Ectodermal cell (in vitro differentiated cells): ENCODE results near the gene GREB1.

Source experiments
- H3K27ac ChIP-seq: 2 replicates; pipeline ENCODE4 v1.7.0; 2013; ENCODE audit warnings: mild to moderate bottlenecking, low read depth, low read length; ENCODE audit not compliant: insufficient read depth, poor library complexity, severe bottlenecking
- H3K27me3 ChIP-seq: 2 replicates; pipeline ENCODE4 v1.7.0; 2013; ENCODE audit warnings: mild to moderate bottlenecking, low read length; ENCODE audit not compliant: insufficient read depth, control insufficient read depth, poor library complexity, severe bottlenecking
- H3K36me3 ChIP-seq: one replicate; pipeline ENCODE4 v1.7.0; 2013; ENCODE audit warnings: low read length; ENCODE audit not compliant: control insufficient read depth, insufficient read depth
- H3K4me1 ChIP-seq: one replicate; pipeline ENCODE4 v1.7.0; 2013; ENCODE audit warnings: low read length; ENCODE audit not compliant: control insufficient read depth, insufficient read depth
- H3K4me3 ChIP-seq: 2 replicates; pipeline ENCODE4 v1.7.0; 2013; ENCODE audit warnings: low read depth, low read length, control low read depth; ENCODE audit not compliant: insufficient read depth
- H3K9me3 ChIP-seq: 2 replicates; pipeline ENCODE4 v1.7.0; 2013; ENCODE audit warnings: mild to moderate bottlenecking, low read length, moderate library complexity; ENCODE audit not compliant: control insufficient read depth
- WGBS, 2 experiments: methylation state at CpG; one replicate each; pipeline ENCODE4 v1.1.7; 2013; ENCODE audit warnings: missing lambda C conversion rate in 2 of 2; 5-methylcytosine and 5-hydroxymethylcytosine counted together

Gene GREB1

DNA sequence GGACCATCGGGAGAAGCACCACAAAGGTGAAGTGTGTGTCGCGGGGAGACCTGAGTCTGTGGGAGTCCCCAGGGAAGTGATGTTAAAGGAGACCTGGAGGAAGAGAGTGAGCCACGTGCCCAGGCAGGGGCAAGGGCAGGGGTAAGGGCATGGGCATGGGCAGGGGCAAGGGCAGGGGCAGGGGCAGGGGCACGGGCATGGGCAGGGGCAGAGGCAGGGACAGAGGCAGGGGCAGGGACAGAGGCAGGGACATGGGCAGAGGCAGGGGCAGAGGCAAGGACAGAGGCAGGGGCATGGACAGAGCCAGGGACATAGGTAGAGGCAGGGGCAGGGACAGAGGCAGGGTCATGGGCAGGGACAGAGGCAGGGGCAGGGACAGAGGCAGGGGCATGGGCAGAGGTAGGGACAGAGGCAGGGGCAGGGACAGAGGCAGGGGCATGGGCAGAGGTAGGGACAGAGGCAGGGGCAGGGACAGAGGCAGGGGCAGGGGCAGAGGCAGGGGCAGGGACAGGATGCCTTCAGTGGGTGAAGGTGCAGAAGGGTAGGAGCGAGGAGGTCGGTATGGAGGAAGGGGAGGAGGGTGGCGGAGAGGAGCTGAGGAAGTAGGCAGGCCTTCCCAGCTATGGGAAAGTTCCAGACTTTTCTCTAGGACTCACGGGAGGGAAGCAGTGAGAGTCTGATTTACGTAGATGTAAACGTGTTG is 102.9 kb downstream of the GREB1 start:
- no peaks in the 10 kb centered on the region for H3K9me3 ChIP-seq
- H3K36me3 ChIP-seq, result peaks cover 67% of the 10 kb centered on the region
- WGBS, 2 experiments, result 81% methylated on average over 11 of the region's 11 CpGs
- no peak overlapping the region for H3K27ac ChIP-seq
- H3K4me3 ChIP-seq, result no peak overlapping the region
- H3K27me3 ChIP-seq, result no peaks in the 10 kb centered on the region
- H3K4me1 ChIP-seq, result no peaks in the 10 kb centered on the region

DNA sequence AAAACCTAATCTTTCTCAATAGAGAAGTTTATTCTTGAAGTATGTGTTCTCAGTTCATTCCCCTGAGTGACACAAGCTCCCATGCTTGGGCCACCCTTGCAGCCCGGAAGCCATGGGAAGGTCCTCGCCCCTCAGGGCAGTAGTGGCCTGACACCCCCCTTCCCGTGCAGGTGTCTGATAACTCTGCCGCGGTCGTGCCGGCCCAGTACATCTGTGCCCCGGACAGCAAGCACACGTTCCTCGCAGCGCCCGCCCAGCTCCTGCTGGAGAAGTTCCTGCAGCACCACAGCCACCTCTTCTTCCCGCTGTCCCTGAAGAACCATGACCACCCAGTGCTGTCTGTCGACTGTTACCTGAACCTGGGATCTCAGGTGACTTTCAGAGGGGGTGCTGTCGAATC is 103.7 kb downstream of the GREB1 start:
- 95 to 97% methylated on average over 15 of the region's 15 CpGs for WGBS, 2 experiments
- Histone ChIP-seq H3K9me3 (no peaks in the 10 kb centered on the region), H3K4me3 (no peak overlapping the region), H3K36me3 (peaks cover 63% of the 10 kb centered on the region), H3K27me3 (no peaks in the 10 kb centered on the region), H3K27ac (no peak overlapping the region), H3K4me1 (no peaks in the 10 kb centered on the region)

DNA sequence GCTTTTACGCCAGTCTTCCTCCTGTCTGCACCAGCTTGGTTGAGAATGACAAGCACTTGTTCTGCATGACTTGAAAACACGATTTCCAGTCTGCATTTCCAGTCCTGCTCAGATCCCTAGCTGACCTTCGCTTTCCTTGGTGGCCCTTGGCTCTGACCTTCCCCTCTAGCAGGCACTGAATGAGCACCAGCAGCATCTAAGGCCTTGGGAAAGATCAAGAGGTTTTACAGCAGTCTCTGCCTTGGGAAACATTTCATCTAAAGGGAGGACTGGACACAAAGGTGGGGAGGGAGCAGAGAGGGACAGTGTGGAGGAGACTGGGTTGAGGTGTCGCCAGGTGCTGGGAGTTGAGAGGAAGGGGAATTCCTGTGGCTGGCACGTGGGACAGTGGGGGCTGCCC is 105.7 kb downstream of the GREB1 start:
- Histone ChIP-seq H3K27ac (no peak overlapping the region), H3K36me3 (peaks cover 53% of the 10 kb centered on the region), H3K4me3 (no peak overlapping the region), H3K9me3 (no peaks in the 10 kb centered on the region), H3K27me3 (no peaks in the 10 kb centered on the region), H3K4me1 (no peaks in the 10 kb centered on the region)
- 87 to 97% methylated on average over 5 of the region's 5 CpGs for WGBS, 2 experiments

DNA sequence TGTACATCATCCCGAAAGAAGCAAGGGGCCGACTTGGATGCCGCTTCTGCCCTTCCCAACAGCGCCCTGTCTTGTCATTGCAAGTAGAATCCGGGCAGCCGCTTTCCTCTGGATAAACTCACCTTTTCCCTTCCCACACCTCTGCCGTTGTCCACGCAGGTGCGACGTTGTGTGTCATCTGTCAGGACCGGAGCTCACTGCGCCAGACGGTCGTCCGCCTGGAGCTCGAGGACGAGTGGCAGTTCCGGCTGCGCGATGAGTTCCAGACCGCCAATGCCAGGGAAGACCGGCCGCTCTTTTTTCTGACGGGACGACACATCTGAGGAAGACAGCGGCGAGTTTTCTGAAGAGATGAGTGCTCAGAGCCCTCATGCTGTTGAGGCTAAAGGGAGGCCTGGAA is 106.3 kb downstream of the GREB1 start:
- no peaks in the 10 kb centered on the region for H3K4me1 ChIP-seq
- H3K27me3 ChIP-seq, result no peaks in the 10 kb centered on the region
- peaks cover 47% of the 10 kb centered on the region for H3K36me3 ChIP-seq
- no peak overlapping the region for H3K27ac ChIP-seq
- no peak overlapping the region for H3K4me3 ChIP-seq
- WGBS, 2 experiments, result 96 to 97% methylated on average over 27 of the region's 27 CpGs
- no peaks in the 10 kb centered on the region for H3K9me3 ChIP-seq

DNA sequence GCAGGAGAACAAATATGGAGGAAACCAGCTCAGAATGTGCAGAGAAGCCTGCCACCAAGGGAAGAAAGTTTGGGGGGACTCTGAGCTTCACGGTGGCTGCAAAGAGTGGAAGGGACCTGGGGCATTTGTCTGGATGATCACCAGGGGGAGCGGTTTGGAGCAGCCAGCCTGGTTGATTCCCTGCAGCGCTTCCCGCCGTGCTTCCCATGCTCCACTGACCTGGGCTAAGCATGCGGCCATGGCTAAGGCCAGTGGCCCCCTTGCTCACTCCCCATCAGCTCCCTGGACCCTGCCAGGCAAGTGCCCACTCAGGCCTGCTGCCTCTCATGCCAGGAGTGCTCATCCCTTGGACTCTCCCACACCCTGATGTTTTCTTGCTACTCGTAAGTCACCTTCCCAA is 109.1 kb downstream of the GREB1 start:
- H3K9me3 ChIP-seq, result no peaks in the 10 kb centered on the region
- H3K27me3 ChIP-seq, result no peaks in the 10 kb centered on the region
- WGBS, 2 experiments, result 89 to 91% methylated on average over 7 of the region's 7 CpGs
- H3K36me3 ChIP-seq, result peaks cover 38% of the 10 kb centered on the region
- H3K27ac ChIP-seq, result no peak overlapping the region
- no peak overlapping the region for H3K4me3 ChIP-seq
- no peaks in the 10 kb centered on the region for H3K4me1 ChIP-seq

DNA sequence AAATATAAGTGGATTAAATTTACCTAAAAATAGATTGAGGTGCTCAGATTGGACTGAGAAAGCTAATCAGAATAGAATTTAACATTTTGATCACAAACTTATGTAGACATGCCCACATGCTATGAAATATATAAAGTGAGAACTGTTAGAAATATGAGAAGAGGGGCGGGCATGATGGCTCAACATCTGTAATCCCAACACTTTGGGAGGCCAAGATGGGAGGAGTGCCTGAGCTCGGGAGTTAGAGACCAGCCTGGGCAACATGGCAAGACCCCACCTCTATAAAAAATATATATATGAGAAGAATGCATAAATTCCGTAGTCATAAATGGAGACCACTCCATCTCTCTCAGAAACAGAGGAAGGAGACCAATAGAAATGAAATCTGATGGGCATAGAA is 110.4 kb downstream of the GREB1 start:
- H3K4me1 ChIP-seq, result no peaks in the 10 kb centered on the region
- no peak overlapping the region for H3K4me3 ChIP-seq
- H3K36me3 ChIP-seq, result peaks cover 31% of the 10 kb centered on the region
- 91 to 100% methylated on average over 1 to 2 of the region's 3 CpGs for WGBS, 2 experiments
- no peak overlapping the region for H3K27ac ChIP-seq
- no peaks in the 10 kb centered on the region for H3K27me3 ChIP-seq
- H3K9me3 ChIP-seq, result no peaks in the 10 kb centered on the region

DNA sequence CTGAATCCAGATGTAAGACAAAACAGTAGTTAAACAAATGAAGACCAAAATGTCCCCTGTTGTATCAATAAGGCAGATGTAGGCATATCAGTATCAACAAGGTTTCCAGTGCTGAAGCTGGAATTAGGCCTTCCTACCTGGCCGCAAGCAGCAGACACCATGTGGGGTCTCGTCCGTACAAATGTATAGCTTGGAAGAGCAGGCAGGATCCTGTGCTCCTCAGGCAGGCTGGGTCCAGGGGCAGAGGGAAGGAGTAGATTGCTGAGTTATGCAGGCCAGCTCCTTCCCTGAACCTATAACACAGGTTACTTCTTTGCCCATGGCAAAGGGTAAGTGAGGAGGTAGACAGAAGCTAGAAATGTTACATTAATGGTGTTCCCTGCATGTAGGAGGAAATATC is 112.7 kb downstream of the GREB1 start:
- Histone ChIP-seq H3K4me3 (no peak overlapping the region), H3K36me3 (peaks cover 12% of the 10 kb centered on the region), H3K27ac (no peak overlapping the region), H3K9me3 (no peaks in the 10 kb centered on the region), H3K4me1 (no peaks in the 10 kb centered on the region), H3K27me3 (no peaks in the 10 kb centered on the region)
- 93 to 99% methylated on average over 3 of the region's 3 CpGs for WGBS, 2 experiments

DNA sequence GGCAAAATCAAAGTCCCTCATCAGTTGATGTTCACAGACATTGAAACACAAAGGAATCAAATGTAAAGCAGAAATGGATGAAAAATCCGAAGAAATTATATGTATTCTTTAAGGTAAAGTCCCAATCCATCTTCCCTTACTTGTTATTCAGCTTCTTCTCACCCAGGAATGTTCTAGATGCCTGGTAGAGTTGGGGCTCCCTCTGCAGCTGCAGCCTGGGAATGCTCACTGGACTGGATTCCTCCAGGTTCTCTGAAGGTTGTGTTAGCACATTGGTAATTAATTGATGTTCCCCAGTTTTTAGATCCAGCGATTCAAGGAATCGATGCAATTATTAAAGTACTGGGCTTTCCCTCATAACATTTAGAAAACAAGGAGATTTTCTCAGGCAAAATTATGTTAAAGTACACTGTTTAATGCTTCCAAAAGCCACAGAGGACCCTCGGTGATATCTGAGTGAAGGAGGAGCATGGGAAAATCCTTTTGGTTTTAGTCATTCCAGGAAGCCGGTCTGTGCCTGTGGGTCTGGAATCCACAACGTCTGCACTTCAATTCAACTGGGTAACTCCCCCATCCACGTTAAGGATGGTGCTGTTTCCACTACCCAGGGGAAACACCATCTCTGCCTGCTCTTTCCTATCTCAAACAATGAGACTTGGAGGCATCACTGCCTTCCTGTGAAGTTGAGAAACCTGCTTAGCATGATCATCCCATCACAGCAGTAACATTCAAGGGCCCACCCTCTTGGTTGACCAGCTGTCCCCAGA is 114.2 kb downstream of the GREB1 start:
- Histone ChIP-seq H3K4me3 (no peak overlapping the region), H3K9me3 (no peaks in the 10 kb centered on the region), H3K27me3 (no peaks in the 10 kb centered on the region), H3K27ac (no peak overlapping the region), H3K4me1 (no peaks in the 10 kb centered on the region), H3K36me3 (peaks cover 7% of the 10 kb centered on the region)
- WGBS, 2 experiments, result 79 to 85% methylated on average over 6 to 7 of the region's 7 CpGs

DNA sequence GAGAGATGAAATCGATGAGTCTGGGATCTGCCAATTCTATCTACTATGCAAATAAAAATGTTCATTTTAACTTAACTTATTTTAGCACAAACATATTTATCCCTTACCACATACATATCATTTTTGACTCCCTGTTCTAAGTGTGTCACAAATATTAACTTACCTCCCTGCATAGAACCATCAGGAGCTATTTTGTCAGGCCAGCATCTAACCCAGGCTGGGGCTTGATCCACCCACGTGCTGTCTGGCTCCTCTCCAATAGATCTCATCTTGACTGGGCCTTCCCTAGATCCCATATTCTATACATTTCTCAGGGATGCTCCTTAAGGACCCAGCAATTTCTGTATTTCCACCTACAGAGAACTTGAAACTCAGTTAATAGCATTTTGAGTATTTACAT is 115.2 kb downstream of the GREB1 start:
- Histone ChIP-seq H3K27me3 (no peaks in the 10 kb centered on the region), H3K27ac (no peak overlapping the region), H3K36me3 (peaks cover 3% of the 10 kb centered on the region), H3K4me3 (no peak overlapping the region), H3K4me1 (no peaks in the 10 kb centered on the region), H3K9me3 (no peaks in the 10 kb centered on the region)
- 78 to 87% methylated on average over 2 of the region's 2 CpGs for WGBS, 2 experiments

DNA sequence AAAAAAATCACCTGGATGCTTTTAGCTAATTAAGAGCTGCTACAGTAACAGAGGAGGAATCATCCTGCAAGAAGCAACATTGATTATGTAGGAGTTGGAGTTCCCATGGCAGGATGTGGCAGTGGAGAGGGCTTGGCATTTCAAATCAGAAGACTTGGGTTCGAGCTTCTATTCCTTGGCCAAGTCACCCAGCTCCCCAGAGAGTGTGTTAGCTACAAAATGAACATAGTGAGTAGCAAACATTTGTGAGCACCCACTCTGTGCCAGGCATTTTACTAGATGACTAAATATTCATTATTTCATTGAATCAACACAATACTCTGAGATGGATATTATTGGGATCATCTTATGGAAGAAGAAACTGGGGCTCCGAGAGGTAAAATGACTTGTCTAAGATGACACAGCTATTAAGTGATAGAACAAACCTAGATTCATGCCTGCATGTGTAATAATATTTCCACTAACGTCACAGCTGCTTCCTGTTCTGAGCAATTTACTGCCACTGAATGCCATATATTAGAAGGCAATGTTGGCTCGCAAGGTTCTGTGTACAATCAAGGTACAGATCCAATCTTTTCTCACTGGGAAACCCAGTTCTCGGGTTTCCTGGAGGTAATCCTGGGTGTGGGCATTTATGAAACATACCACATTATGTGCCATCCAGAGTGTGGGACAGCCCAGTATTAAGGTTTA is 118.2 kb downstream of the GREB1 start:
- Histone ChIP-seq H3K27me3 (no peaks in the 10 kb centered on the region), H3K4me1 (no peaks in the 10 kb centered on the region), H3K4me3 (no peak overlapping the region), H3K27ac (no peak overlapping the region), H3K9me3 (no peaks in the 10 kb centered on the region), H3K36me3 (no peaks in the 10 kb centered on the region)
- WGBS, 2 experiments, result 90 to 94% methylated on average over 5 of the region's 5 CpGs
